Hepatocyte (in vitro differentiated cells): Measurements from ENCODE around the gene IL17RD.

Source experiments
- EZH2 ChIP-seq: fragments of 200-600 bp; sonication (generic); IDR thresholded peaks from 2 replicates; pipeline ENCODE4 v1.6.1; 2016; ENCODE audit warnings: antibody characterized with exemption, mild to moderate bottlenecking, borderline replicate concordance
- EZH2phosphoT487 ChIP-seq: fragments of 200-600 bp; sonication (generic); IDR thresholded peaks from one replicate; pipeline ENCODE4 v1.6.1; 2018; ENCODE audit warnings: antibody characterized with exemption, mild to moderate bottlenecking, low read depth, moderate library complexity; ENCODE audit not compliant: unreplicated experiment, severe bottlenecking
- TF ChIP-seq, protein P1 (sequence below): fragments of 200-600 bp; sonication (generic); IDR thresholded peaks from 2 replicates; pipeline ENCODE4 v1.5.1; 2016; ENCODE audit warnings: antibody characterized with exemption, mild to moderate bottlenecking; ENCODE audit not compliant: poor library complexity

GRCh38 chr3:57143886-57144459, 21.2 kb downstream of the IL17RD start:
- no peak for TF ChIP-seq EZH2phosphoT487
- TF ChIP-seq, protein P1, sequence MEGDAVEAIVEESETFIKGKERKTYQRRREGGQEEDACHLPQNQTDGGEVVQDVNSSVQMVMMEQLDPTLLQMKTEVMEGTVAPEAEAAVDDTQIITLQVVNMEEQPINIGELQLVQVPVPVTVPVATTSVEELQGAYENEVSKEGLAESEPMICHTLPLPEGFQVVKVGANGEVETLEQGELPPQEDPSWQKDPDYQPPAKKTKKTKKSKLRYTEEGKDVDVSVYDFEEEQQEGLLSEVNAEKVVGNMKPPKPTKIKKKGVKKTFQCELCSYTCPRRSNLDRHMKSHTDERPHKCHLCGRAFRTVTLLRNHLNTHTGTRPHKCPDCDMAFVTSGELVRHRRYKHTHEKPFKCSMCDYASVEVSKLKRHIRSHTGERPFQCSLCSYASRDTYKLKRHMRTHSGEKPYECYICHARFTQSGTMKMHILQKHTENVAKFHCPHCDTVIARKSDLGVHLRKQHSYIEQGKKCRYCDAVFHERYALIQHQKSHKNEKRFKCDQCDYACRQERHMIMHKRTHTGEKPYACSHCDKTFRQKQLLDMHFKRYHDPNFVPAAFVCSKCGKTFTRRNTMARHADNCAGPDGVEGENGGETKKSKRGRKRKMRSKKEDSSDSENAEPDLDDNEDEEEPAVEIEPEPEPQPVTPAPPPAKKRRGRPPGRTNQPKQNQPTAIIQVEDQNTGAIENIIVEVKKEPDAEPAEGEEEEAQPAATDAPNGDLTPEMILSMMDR = no peak
- no peak for TF ChIP-seq EZH2
